GM20000 (cell line): ENCODE data around the gene FGG.

Experiments
- DNase-seq: peaks from one replicate; pipeline ENCODE4 v3.0.0; 2012; ENCODE audit warnings: low spot score
- TF ChIP-seq, protein P1 (sequence below): IDR thresholded peaks from 2 replicates; pipeline ENCODE4 v1.5.1; 2012; ENCODE audit warnings: mild to moderate bottlenecking, control low read depth; ENCODE audit errors: extremely low read depth, missing control alignments

FGG gene

DNA sequence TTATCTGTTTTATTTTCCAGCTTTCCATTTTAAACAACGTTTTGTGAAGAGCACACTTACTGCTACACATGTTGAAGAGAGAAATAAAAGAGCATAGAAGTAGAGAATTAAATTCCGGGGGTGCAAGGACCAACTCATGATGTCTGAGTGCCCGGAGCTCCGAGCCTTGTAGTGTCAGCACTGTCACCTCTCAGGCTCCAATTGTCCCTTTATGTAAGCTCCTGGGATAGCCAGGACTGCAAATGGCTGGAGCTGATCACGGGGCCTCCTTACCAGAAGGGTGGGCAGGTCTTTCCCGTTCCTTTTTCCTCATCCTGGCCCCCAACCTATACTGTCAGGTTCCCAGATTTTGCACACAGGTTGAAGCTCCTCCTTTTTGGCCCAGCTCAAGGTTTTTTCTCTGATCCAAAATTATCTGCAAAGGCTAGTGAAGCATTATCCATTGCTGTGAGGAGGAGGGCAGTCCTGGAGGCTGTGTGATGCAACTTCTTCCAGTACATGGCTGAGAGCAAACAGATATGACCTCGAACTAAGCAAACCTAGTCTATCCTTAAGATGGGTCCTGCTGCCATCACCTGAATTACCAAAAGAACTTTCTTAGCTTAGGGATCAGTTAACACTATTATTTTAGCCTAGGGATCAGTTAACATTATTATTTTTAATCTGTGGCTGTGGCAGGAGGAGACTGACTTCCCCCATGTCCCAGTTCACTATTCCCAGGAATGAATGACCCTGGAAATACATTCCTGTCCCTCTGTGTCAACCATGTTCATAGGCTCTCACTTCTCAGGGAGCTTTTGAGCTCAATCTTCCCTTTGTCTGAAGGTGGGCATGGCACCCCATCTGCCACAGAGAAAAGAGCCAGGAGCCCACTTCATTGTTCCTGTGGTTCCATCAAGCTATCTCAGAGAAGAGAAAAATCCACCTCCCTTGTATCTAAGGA, at the start of gene FGG:
Gene FGG, minus strand, starts transcription at position 185 of the 943 bp plus-strand sequence. Its CDS starts 47 bp downstream, at position 138.
- TF ChIP-seq, protein P1, sequence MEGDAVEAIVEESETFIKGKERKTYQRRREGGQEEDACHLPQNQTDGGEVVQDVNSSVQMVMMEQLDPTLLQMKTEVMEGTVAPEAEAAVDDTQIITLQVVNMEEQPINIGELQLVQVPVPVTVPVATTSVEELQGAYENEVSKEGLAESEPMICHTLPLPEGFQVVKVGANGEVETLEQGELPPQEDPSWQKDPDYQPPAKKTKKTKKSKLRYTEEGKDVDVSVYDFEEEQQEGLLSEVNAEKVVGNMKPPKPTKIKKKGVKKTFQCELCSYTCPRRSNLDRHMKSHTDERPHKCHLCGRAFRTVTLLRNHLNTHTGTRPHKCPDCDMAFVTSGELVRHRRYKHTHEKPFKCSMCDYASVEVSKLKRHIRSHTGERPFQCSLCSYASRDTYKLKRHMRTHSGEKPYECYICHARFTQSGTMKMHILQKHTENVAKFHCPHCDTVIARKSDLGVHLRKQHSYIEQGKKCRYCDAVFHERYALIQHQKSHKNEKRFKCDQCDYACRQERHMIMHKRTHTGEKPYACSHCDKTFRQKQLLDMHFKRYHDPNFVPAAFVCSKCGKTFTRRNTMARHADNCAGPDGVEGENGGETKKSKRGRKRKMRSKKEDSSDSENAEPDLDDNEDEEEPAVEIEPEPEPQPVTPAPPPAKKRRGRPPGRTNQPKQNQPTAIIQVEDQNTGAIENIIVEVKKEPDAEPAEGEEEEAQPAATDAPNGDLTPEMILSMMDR = no peak
- DNase-seq = no peak

DNA sequence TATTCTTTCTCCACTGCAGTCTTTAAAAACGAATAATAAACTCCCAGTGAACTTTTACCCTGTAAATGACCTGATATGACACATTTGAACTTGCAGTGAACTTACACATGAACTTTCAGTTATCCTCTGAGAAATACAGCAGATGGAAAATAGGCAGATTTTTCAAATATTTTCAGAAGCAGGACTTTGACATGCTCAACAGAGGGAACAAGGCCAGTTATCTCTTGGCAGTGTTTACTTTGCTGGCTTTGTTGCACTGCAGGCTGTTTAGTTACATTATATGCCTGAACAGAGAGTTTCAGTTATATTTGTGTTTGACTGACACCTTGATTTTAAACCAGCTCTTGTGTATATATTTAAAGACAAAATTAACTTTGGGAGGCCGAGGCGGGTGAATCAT, 47.6 kb upstream of the FGG start:
- TF ChIP-seq, protein P1 = no peak
- no peak for DNase-seq

DNA sequence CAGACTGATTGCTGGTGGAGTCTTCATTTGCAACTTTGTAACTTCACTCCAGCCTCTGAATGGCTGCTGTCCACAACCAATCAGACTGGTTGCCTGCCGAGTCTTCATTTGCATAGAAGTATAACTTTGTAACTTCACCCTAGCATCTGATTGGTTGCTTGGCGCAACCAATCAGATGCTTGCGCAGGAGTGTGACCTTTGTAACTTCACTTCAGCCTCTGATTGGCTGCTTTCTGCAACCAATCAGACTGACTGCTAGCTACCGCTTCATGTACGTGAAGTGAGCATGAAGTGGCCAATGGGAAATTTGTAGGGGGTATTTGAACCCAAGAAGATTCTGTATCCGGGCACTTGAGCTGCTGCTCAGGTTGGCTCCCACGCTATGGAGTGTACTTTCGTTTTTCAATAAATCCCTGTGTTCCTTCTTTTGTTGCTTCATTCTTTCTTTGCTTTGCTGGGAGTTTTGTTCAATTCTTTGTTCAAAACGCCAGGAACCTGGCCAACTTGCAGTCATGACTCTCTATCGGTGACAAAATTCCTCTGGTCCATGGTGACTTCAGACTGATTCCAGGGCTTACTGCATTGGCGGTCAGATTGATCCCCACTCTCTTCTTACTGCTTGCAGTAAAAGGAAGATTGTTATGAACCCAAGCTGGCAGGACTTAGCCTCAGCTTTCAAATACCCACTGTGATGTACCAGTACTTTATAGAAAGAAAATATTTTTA, 46.4 kb upstream of the FGG start:
- TF ChIP-seq, protein P1 = no peak
- DNase-seq = no peak

DNA sequence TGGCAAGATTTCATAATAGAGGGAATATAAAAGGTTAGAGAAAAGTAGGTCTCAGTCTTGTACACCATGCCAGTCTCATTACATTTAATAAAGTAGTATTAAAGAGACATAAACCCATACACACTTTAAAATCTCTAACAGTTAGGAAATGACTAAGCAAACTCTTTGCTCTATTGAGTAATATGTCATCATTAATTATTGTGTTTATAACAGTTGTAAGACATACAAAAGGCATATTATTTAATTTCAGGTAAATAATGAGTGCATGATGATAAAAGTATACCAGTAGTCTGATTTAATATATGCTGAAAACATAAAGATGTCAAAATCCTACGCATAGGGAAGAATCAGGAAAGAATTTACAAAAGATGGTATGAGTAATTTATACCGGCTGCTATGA, 31.0 kb upstream of the FGG start:
- DNase-seq = no peak
- TF ChIP-seq, protein P1 = no peak

DNA sequence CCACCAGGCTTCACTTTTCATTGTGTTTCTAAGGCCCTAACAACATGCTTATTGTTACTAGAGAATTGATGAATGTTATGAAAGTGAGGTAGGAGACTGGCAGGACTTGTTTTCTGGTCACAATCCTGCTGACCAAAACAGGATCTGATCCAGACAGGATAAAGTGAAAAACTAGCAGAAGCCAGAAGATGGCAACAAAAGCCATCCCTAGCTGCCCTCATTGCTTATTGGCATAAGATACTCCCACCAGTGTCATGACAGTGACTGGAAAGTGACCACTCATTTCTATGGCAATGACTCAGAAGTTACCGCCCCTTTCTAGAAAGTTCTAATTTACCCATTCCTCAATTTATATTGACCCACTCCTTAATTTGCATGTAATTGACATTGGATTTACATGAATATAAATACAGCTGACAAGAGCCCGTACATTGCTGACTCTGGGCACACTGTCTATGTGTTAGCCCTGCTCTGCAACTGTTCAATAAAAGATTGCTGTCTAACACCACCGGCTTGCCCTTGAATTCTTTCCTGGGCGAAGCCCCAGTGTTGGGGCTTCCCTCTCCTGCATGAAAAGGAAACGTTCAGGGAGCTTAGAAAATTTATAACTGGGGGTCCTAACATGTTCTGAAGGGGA, 30.0 kb upstream of the FGG start:
- DNase-seq = no peak
- TF ChIP-seq, protein P1 = no peak

DNA sequence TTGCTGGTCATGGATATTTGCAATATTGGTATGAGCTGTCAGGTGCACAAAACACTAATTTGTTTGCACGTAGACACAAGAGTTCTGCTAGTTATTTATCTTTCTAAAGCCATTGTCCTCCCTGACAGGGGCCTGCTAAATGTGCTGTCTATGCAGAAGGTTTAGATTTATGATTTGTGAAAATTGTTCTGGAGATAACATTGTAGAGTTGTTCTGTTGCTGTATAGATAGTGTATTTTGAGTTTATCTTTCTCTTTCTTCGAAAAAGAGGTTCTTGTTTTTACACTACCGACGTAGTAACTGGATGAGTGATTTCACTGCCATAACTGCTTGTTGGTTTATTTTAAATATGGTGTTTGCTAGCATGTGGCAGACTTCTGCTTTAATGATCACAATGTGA, 28.5 kb upstream of the FGG start:
- no peak for DNase-seq
- TF ChIP-seq, protein P1 = no peak

DNA sequence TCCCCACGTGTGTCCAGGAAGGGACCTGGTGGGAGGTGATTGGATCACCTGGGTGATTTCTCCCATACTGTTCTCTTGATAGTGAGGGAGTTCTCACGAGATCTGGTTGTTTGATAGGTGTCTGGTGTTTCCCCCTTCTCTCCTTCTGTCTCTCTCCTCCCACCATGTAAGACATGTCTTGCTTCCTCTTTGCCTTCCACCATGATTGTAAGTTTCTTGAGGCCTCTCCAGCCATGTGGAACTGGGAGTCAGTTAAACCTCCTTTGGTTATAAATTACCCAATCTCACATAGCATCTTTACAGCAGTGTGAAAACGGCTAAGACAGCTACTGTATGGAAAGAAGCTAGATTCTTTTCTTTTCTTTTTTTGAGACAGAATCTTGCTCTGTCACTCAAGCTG, 21.6 kb upstream of the FGG start:
- DNase-seq = no peak
- TF ChIP-seq, protein P1 = no peak
